K562 (cell line): ENCODE data around the gene TLCD1. TPM values are rescaled to one million over a fixed set of nuclear protein-coding genes. Genes with fewer than 3 reads are reported as not detected.

Experiments used
- ASH1L ChIP-seq: fragments of 450-650 bp; IDR thresholded peaks from 2 replicates; pipeline ENCODE4 v1.6.1; 2018; ENCODE audit warnings: borderline replicate concordance, mild to moderate bottlenecking, low read depth; ENCODE audit not compliant: partially characterized antibody
- CTBP1 ChIP-seq: fragments of 450-650 bp; IDR thresholded peaks from 2 replicates; pipeline ENCODE4 v1.6.1; 2016; ENCODE audit warnings: borderline replicate concordance
- FUS ChIP-seq: fragments of 200-400 bp; formaldehyde crosslinking; optimal IDR thresholded peaks from 2 replicates; pipeline ENCODE3; 2017; ENCODE audit warnings: low read depth, low read length
- HNRNPK ChIP-seq: fragments of 200-400 bp; formaldehyde crosslinking; IDR thresholded peaks from one replicate; pipeline ENCODE4 v1.6.1; 2018; ENCODE audit warnings: mild to moderate bottlenecking, low read depth, low read length; ENCODE audit not compliant: poor library complexity, severe bottlenecking
- JUN ChIP-seq, 2 experiments: sonication (generic) in 1 of 2; formaldehyde crosslinking in 1 of 2; IDR thresholded peaks; 2 replicates each; pipeline versions ENCODE4 v1.6.1 to v1.8.0; 2012 to 2022; ENCODE audit warnings: borderline replicate concordance in 2 of 2, mild to moderate bottlenecking in 2 of 2, improper control_type of control experiment in 1 of 2, low read depth in 1 of 2, low read length in 1 of 2, missing genetic modification reagents in 1 of 2
- MITF ChIP-seq: IDR thresholded peaks from 2 replicates; pipeline ENCODE4 v1.6.1; 2014; ENCODE audit warnings: antibody characterized with exemption
- OTX1 ChIP-seq: fragments of 450-650 bp; formaldehyde crosslinking; IDR thresholded peaks from 2 replicates; pipeline ENCODE4 v1.4.0; 2022; ENCODE audit warnings: mild to moderate bottlenecking
- PHB2 ChIP-seq: fragments of 450-650 bp; IDR thresholded peaks from 2 replicates; pipeline ENCODE4 v1.6.1; 2017; ENCODE audit warnings: low read depth
- PHF21A ChIP-seq: fragments of 450-650 bp; IDR thresholded peaks from 2 replicates; pipeline ENCODE4 v1.6.1; 2017; ENCODE audit warnings: low read depth, borderline replicate concordance
- PTTG1 ChIP-seq: fragments of 450-650 bp; IDR thresholded peaks from 2 replicates; pipeline ENCODE4 v1.6.1; 2016; ENCODE audit warnings: low read depth, mild to moderate bottlenecking, missing genetic modification characterization, missing compliant biosample characterization
- SMAD2 ChIP-seq: fragments of 150-350 bp; IDR thresholded peaks from 2 replicates; pipeline ENCODE4 v1.6.1; 2014; ENCODE audit warnings: low read depth, mild to moderate bottlenecking, low read length
- SREBF2 ChIP-seq: sonication (generic); formaldehyde crosslinking; IDR thresholded peaks from 2 replicates; pipeline ENCODE4 v1.4.0; 2020; ENCODE audit warnings: mild to moderate bottlenecking, missing genetic modification reagents
- ZBTB1 ChIP-seq: sonication (generic); formaldehyde crosslinking; IDR thresholded peaks from 2 replicates; pipeline ENCODE4 v1.8.1; 2023; ENCODE audit warnings: missing genetic modification reagents, low read depth, mild to moderate bottlenecking, borderline replicate concordance
- ZNF24 ChIP-seq: fragments of 450-650 bp; IDR thresholded peaks from 2 replicates; pipeline ENCODE4 v1.6.1; 2016
- ZNF584 ChIP-seq: fragments of 200-800 bp; sonication (Bioruptor generic); IDR thresholded peaks from 2 replicates; pipeline ENCODE4 v1.6.1; 2016; ENCODE audit warnings: low read depth, mild to moderate bottlenecking, missing genetic modification characterization, missing compliant biosample characterization
- ZNF780A ChIP-seq: fragments of 250-450 bp; sonication (Bioruptor Pico); IDR thresholded peaks from 2 replicates; pipeline ENCODE4 v1.5.0; 2021; ENCODE audit warnings: mild to moderate bottlenecking
- polyA plus RNA-seq, 8 experiments: library from polyadenylated mRNA; depleted of rRNA in 4 of 8; stranded (reverse) in 5 of 8; unstranded in 3 of 8; fragments of >200 nt; fragmentation: Nextera tagmentation in 2 of 8; fragmentation: Illumina TruSeq in 1 of 8; extraction: Ambion mirVana in 2 of 8; extraction: Trizol in 1 of 8; gene quantifications; 2 replicates each; pipeline versions ENCODE4 v1.2.1 to v1.2.3, GENCODE V29; 2011 to 2014; ENCODE audit warnings: inconsistent platforms in 1 of 8, missing spikeins in 1 of 8
- total RNA-seq, 7 experiments: library from RNA; depleted of rRNA in 6 of 7; stranded (reverse); fragments of >200 nt in 6 of 7; fragmentation: Illumina TruSeq in 2 of 7; extraction: Trizol in 2 of 7; gene quantifications; 2 replicates each; pipeline versions ENCODE4 v1.2.1 to v1.2.3, GENCODE V29; 2011 to 2021; ENCODE audit warnings: low replicate concordance in 1 of 7
- TF ChIP-seq, protein P1 (sequence below): sonication (generic); formaldehyde crosslinking; IDR thresholded peaks from 2 replicates; pipeline ENCODE4 v1.8.1; 2022; ENCODE audit warnings: missing genetic modification reagents
- TF ChIP-seq, protein P2 (sequence below): sonication (generic); formaldehyde crosslinking; IDR thresholded peaks from 2 replicates; pipeline ENCODE4 v1.4.0; 2020; ENCODE audit warnings: mild to moderate bottlenecking, missing genetic modification reagents

Gene TLCD1
- total and polyA plus RNA-seq, 9 of the 15 experiments (the other 6 are each of a cell fraction or from before 2014, with no cell fraction given), result 6.8 to 37.7 (median 21.7) TPM

GRCh38 chr17:28750178-28751047, 24.4 kb upstream of the TLCD1 start (continued):
- no peak for TF ChIP-seq OTX1 (CRISPR knock-in tag)
- TF ChIP-seq ZBTB1 (CRISPR knock-in tag), result no peak
- TF ChIP-seq, protein P1, sequence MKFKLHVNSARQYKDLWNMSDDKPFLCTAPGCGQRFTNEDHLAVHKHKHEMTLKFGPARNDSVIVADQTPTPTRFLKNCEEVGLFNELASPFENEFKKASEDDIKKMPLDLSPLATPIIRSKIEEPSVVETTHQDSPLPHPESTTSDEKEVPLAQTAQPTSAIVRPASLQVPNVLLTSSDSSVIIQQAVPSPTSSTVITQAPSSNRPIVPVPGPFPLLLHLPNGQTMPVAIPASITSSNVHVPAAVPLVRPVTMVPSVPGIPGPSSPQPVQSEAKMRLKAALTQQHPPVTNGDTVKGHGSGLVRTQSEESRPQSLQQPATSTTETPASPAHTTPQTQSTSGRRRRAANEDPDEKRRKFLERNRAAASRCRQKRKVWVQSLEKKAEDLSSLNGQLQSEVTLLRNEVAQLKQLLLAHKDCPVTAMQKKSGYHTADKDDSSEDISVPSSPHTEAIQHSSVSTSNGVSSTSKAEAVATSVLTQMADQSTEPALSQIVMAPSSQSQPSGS, result no peak
- TF ChIP-seq HNRNPK, result no peak
- TF ChIP-seq ZNF780A (CRISPR knock-in tag), result no peak
- TF ChIP-seq ZNF24, result no peak
- no peak for TF ChIP-seq ZNF584
- no peak for TF ChIP-seq SMAD2
- no peak for TF ChIP-seq FUS
- TF ChIP-seq PHB2, result no peak
- TF ChIP-seq ASH1L, result no peak
- no peak for TF ChIP-seq PTTG1 (tag)
- no peak for TF ChIP-seq MITF
- no peak for TF ChIP-seq SREBF2 (CRISPR knock-in tag)
- TF ChIP-seq JUN (IDR thresholded peaks at IDR 0.05; ENCODE audit: borderline replicate concordance, low read depth, low read length), result no peak
- TF ChIP-seq JUN (CRISPR knock-in tag; IDR thresholded peaks at IDR 0.05; ENCODE audit: borderline replicate concordance), result no peak
- TF ChIP-seq CTBP1, result peak; percentile 81; the same call in 1 of the 2 replicates
- TF ChIP-seq, protein P2, sequence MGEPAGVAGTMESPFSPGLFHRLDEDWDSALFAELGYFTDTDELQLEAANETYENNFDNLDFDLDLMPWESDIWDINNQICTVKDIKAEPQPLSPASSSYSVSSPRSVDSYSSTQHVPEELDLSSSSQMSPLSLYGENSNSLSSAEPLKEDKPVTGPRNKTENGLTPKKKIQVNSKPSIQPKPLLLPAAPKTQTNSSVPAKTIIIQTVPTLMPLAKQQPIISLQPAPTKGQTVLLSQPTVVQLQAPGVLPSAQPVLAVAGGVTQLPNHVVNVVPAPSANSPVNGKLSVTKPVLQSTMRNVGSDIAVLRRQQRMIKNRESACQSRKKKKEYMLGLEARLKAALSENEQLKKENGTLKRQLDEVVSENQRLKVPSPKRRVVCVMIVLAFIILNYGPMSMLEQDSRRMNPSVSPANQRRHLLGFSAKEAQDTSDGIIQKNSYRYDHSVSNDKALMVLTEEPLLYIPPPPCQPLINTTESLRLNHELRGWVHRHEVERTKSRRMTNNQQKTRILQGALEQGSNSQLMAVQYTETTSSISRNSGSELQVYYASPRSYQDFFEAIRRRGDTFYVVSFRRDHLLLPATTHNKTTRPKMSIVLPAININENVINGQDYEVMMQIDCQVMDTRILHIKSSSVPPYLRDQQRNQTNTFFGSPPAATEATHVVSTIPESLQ (CRISPR knock-in tag), result 0 out of 2 replicates have a peak, but pooled peaks have one; percentile 35
- peak; percentile 61; the same call in 1 of the 2 replicates for TF ChIP-seq PHF21A
